SJSA1 (cell line): Measurements from ENCODE around the gene QSER1. TPM values are rescaled to one million over a fixed set of nuclear protein-coding genes. Genes with fewer than 3 reads are reported as not detected.
"Not testable (repeated sequence)": the region's sequence is repeated elsewhere in the genome, so short reads cannot be mapped to it uniquely, and the experiment has no call there.

Experiments used
- DNase-seq, 2 experiments: peaks; one replicate each; pipeline ENCODE4 v3.0.0-alpha.2; 2015 to 2020; ENCODE audit warnings: low spot score in 2 of 2, low read depth in 1 of 2
- H3K27ac ChIP-seq: fragments of 250-450 bp; sonication (Bioruptor Pico); 2 replicates; pipeline ENCODE4 v1.5.1; 2020; ENCODE audit warnings: mild to moderate bottlenecking, moderate library complexity
- H3K27me3 ChIP-seq: fragments of 250-450 bp; sonication (Bioruptor Pico); replicated peaks from 2 replicates; pipeline ENCODE4 v1.5.1; 2020; ENCODE audit warnings: mild to moderate bottlenecking, moderate library complexity
- H3K36me3 ChIP-seq: fragments of 250-450 bp; sonication (Bioruptor Pico); 2 replicates; pipeline ENCODE4 v1.5.1; 2020; ENCODE audit warnings: mild to moderate bottlenecking
- H3K4me1 ChIP-seq: fragments of 250-450 bp; sonication (Bioruptor Pico); replicated peaks from 2 replicates; pipeline ENCODE4 v1.6.1; 2021; ENCODE audit warnings: mild to moderate bottlenecking
- H3K4me3 ChIP-seq: fragments of 250-450 bp; sonication (Bioruptor Pico); 2 replicates; pipeline ENCODE4 v1.5.1; 2020; ENCODE audit warnings: mild to moderate bottlenecking
- H3K9me3 ChIP-seq: fragments of 250-450 bp; sonication (Bioruptor Pico); replicated peaks from 2 replicates; pipeline ENCODE4 v1.5.1; 2020; ENCODE audit warnings: mild to moderate bottlenecking
- total RNA-seq: library from RNA; depleted of rRNA; stranded (reverse); fragments of >200 nt; shearing (Covaris generic); gene quantifications from 2 replicates; pipeline ENCODE4 v1.2.3, GENCODE V29; 2014; rRNA removed

Gene QSER1
- total RNA-seq, result 15.0 and 24.9 TPM in 2 replicates

- H3K4me3 ChIP-seq, result peak within 1 kb of the TSS; percentile 74
- DNase-seq, result peak; percentile 76 to 78
- H3K36me3 ChIP-seq, result peaks cover 6% of the 10 kb centered on the region
- H3K27me3 ChIP-seq, result no peaks in the 10 kb centered on the region
- H3K27ac ChIP-seq, result peak within 1 kb of the TSS; percentile 91
- H3K9me3 ChIP-seq, result no peaks in the 10 kb centered on the region
- 0 out of 2 replicates have a peak, but pooled peaks cover 3% of the 10 kb centered on the region for H3K4me1 ChIP-seq
Observed at GRCh38 chr11:32892355-32893092, at the start of gene QSER1. Gene QSER1 (plus strand): TSS chr11:32892811. CDS start chr11:32893126, 315 bp downstream.

GRCh38 chr11:32843544-32843943 lies 49.1 kb upstream of the QSER1 start:
- H3K4me1 ChIP-seq, result no peaks in the 10 kb centered on the region
- no peak overlapping the region for H3K4me3 ChIP-seq
- no peaks in the 10 kb centered on the region for H3K9me3 ChIP-seq
- H3K36me3 ChIP-seq, result no peaks in the 10 kb centered on the region
- H3K27ac ChIP-seq, result no peak overlapping the region
- H3K27me3 ChIP-seq, result no peaks in the 10 kb centered on the region
- no peak for DNase-seq

GRCh38 chr11:32847511-32847910 lies 45.1 kb upstream of the QSER1 start:
- no peak for DNase-seq
- Histone ChIP-seq H3K4me1 (no peaks in the 10 kb centered on the region), H3K4me3 (no peak overlapping the region), H3K27me3 (no peaks in the 10 kb centered on the region), H3K9me3 (no peaks in the 10 kb centered on the region), H3K36me3 (no peaks in the 10 kb centered on the region), H3K27ac (no peak overlapping the region)

- DNase-seq, result no peak
- Histone ChIP-seq H3K9me3 (no peaks in the 10 kb centered on the region), H3K27me3 (no peaks in the 10 kb centered on the region), H3K36me3 (no peaks in the 10 kb centered on the region), H3K4me3 (no peak overlapping the region), H3K27ac (no peak overlapping the region), H3K4me1 (no peaks in the 10 kb centered on the region)
Observed at GRCh38 chr11:32849761-32850160, 42.9 kb upstream of the QSER1 start.

- Histone ChIP-seq H3K9me3 (no peaks in the 10 kb centered on the region), H3K36me3 (no peaks in the 10 kb centered on the region), H3K27me3 (peaks cover 6% of the 10 kb centered on the region; the same call in 1 of the 2 replicates), H3K27ac (no peak overlapping the region), H3K4me1 (no peaks in the 10 kb centered on the region), H3K4me3 (no peak overlapping the region)
- no peak for DNase-seq
Observed at GRCh38 chr11:32851251-32851650, 41.4 kb upstream of the QSER1 start.

- Histone ChIP-seq H3K4me3 (no peak overlapping the region), H3K9me3 (no peaks in the 10 kb centered on the region), H3K4me1 (no peaks in the 10 kb centered on the region), H3K36me3 (no peaks in the 10 kb centered on the region), H3K27me3 (peaks cover 8% of the 10 kb centered on the region; the same call in 1 of the 2 replicates), H3K27ac (no peak overlapping the region)
- DNase-seq, result no peak
Observed at GRCh38 chr11:32852207-32852606, 40.4 kb upstream of the QSER1 start.

GRCh38 chr11:32855601-32856000 lies 37.0 kb upstream of the QSER1 start:
- Histone ChIP-seq H3K27me3 (peaks cover 8% of the 10 kb centered on the region; the same call in 1 of the 2 replicates), H3K4me3 (no peak overlapping the region), H3K36me3 (no peaks in the 10 kb centered on the region), H3K4me1 (no peaks in the 10 kb centered on the region), H3K9me3 (no peaks in the 10 kb centered on the region), H3K27ac (no peak overlapping the region)
- DNase-seq, result no peak

GRCh38 chr11:32858731-32859130 lies 33.9 kb upstream of the QSER1 start:
- H3K4me3 ChIP-seq, result no peak overlapping the region
- H3K27ac ChIP-seq, result no peak overlapping the region
- no peaks in the 10 kb centered on the region for H3K4me1 ChIP-seq
- no peak for DNase-seq
- peaks cover 8% of the 10 kb centered on the region; the same call in 1 of the 2 replicates for H3K27me3 ChIP-seq
- no peaks in the 10 kb centered on the region for H3K36me3 ChIP-seq
- no peaks in the 10 kb centered on the region for H3K9me3 ChIP-seq

GRCh38 chr11:32861850-32862577 lies 30.6 kb upstream of the QSER1 start:
- Histone ChIP-seq H3K36me3 (no peaks in the 10 kb centered on the region), H3K27ac (no peak overlapping the region), H3K4me3 (no peak overlapping the region), H3K4me1 (no peaks in the 10 kb centered on the region), H3K9me3 (no peaks in the 10 kb centered on the region), H3K27me3 (no peaks in the 10 kb centered on the region; the same call in 1 of the 2 replicates)
- DNase-seq, result no peak

GRCh38 chr11:32864555-32864954 lies 28.1 kb upstream of the QSER1 start:
- DNase-seq, result no peak
- no peaks in the 10 kb centered on the region; the same call in 1 of the 2 replicates for H3K27me3 ChIP-seq
- no peaks in the 10 kb centered on the region for H3K36me3 ChIP-seq
- no peaks in the 10 kb centered on the region for H3K9me3 ChIP-seq
- no peak overlapping the region for H3K4me3 ChIP-seq
- H3K27ac ChIP-seq, result no peak overlapping the region
- no peaks in the 10 kb centered on the region for H3K4me1 ChIP-seq

- not testable (repeated sequence) for H3K4me1 ChIP-seq, DNase-seq, H3K36me3 ChIP-seq, H3K9me3 ChIP-seq, H3K4me3 ChIP-seq, H3K27ac ChIP-seq, H3K27me3 ChIP-seq
Observed at GRCh38 chr11:32868752-32869151, 23.9 kb upstream of the QSER1 start.

GRCh38 chr11:32870676-32871075 lies 21.9 kb upstream of the QSER1 start:
- no peaks in the 10 kb centered on the region for H3K36me3 ChIP-seq
- H3K9me3 ChIP-seq, result no peaks in the 10 kb centered on the region
- no peak overlapping the region for H3K27ac ChIP-seq
- DNase-seq, result no peak
- H3K27me3 ChIP-seq, result no peaks in the 10 kb centered on the region; the same call in 1 of the 2 replicates
- H3K4me3 ChIP-seq, result no peak overlapping the region
- no peaks in the 10 kb centered on the region for H3K4me1 ChIP-seq

- no peak overlapping the region for H3K4me3 ChIP-seq
- DNase-seq, result no peak
Observed at GRCh38 chr11:32874132-32874531, 18.5 kb upstream of the QSER1 start.

GRCh38 chr11:32881286-32881685 lies 11.3 kb upstream of the QSER1 start:
- no peak for DNase-seq
- no peaks in the 10 kb centered on the region for H3K9me3 ChIP-seq
- no peak overlapping the region for H3K27ac ChIP-seq
- H3K4me3 ChIP-seq, result no peak overlapping the region
- no peaks in the 10 kb centered on the region for H3K27me3 ChIP-seq
- H3K4me1 ChIP-seq, result no peaks in the 10 kb centered on the region
- no peaks in the 10 kb centered on the region for H3K36me3 ChIP-seq

More at GRCh38 chr11:32874132-32874531, 18.5 kb upstream of the QSER1 start:
- Histone ChIP-seq H3K9me3 (no peaks in the 10 kb centered on the region), H3K27ac (no peak overlapping the region), H3K27me3 (no peaks in the 10 kb centered on the region), H3K4me1 (no peaks in the 10 kb centered on the region), H3K36me3 (no peaks in the 10 kb centered on the region)
